H9 (cell line): Measurements from ENCODE around the gene EMX2. TPM values are rescaled to one million over a fixed set of nuclear protein-coding genes. Genes with fewer than 3 reads are reported as not detected.

Experiments used
- DNase-seq: peaks from one replicate; pipeline ENCODE4 v3.0.0-alpha.2; 2017
- H2AFZ ChIP-seq: one replicate; pipeline ENCODE4 v1.6.1; 2013; ENCODE audit warnings: mild to moderate bottlenecking, low read length, control low read depth, moderate library complexity
- H2AK5ac ChIP-seq: 2 replicates; pipeline ENCODE4 v1.6.1; 2013; ENCODE audit warnings: low read length, control low read depth, mixed read lengths; ENCODE audit not compliant: insufficient read length
- H2BK120ac ChIP-seq: one replicate; pipeline ENCODE4 v1.6.1; 2013; ENCODE audit warnings: low read depth, mild to moderate bottlenecking, low read length, control low read depth, inconsistent platforms; ENCODE audit not compliant: poor library complexity, severe bottlenecking
- H2BK12ac ChIP-seq: 2 replicates; pipeline ENCODE4 v1.6.1; 2013; ENCODE audit warnings: low read length, control low read depth, mixed read lengths, low read depth; ENCODE audit not compliant: insufficient read length
- H2BK15ac ChIP-seq: 2 replicates; pipeline ENCODE4 v1.6.1; 2013; ENCODE audit warnings: low read depth, low read length, control low read depth
- H2BK20ac ChIP-seq: one replicate; pipeline ENCODE4 v1.6.1; 2013; ENCODE audit warnings: low read depth, mild to moderate bottlenecking, low read length, control low read depth, inconsistent platforms; ENCODE audit not compliant: poor library complexity, severe bottlenecking
- H2BK5ac ChIP-seq: 2 replicates; pipeline ENCODE4 v1.6.1; 2013; ENCODE audit warnings: low read length, control low read depth, mixed read lengths; ENCODE audit not compliant: insufficient read length
- H3K14ac ChIP-seq: 2 replicates; pipeline ENCODE4 v1.6.1; 2013; ENCODE audit warnings: low read length, control low read depth; ENCODE audit not compliant: insufficient read depth
- H3K18ac ChIP-seq: 2 replicates; pipeline ENCODE4 v1.6.1; 2013; ENCODE audit warnings: low read depth, mild to moderate bottlenecking, mixed read lengths, low read length, control low read depth; ENCODE audit not compliant: insufficient read length
- H3K23ac ChIP-seq: 2 replicates; pipeline ENCODE4 v1.6.1; 2013; ENCODE audit warnings: low read length, control low read depth, mixed read lengths, low read depth; ENCODE audit not compliant: insufficient read length
- H3K23me2 ChIP-seq: 2 replicates; pipeline ENCODE4 v1.6.1; 2013; ENCODE audit warnings: low read depth, mild to moderate bottlenecking, mixed read lengths, low read length, control low read depth; ENCODE audit not compliant: insufficient read length, poor library complexity, severe bottlenecking
- H3K27ac ChIP-seq: 2 replicates; pipeline ENCODE4 v1.5.1; 2013; ENCODE audit warnings: low read length, control low read depth, mixed read lengths, low read depth; ENCODE audit not compliant: insufficient read length
- H3K27me3 ChIP-seq: 2 replicates; pipeline ENCODE4 v1.6.1; 2013; ENCODE audit warnings: low read length, control low read depth, inconsistent platforms; ENCODE audit not compliant: insufficient read depth
- H3K4ac ChIP-seq: 2 replicates; pipeline ENCODE4 v1.6.1; 2013; ENCODE audit warnings: low read depth, mild to moderate bottlenecking, control low read depth, inconsistent platforms, low read length, moderate library complexity
- H3K4me1 ChIP-seq: 2 replicates; pipeline ENCODE4 v1.6.1; 2013; ENCODE audit warnings: low read length, control low read depth, inconsistent platforms; ENCODE audit not compliant: insufficient read depth
- H3K4me2 ChIP-seq: 2 replicates; pipeline ENCODE4 v1.6.1; 2013; ENCODE audit warnings: low read length, control low read depth, mixed read lengths; ENCODE audit not compliant: insufficient read length, insufficient read depth
- H3K56ac ChIP-seq: 2 replicates; pipeline ENCODE4 v1.6.1; 2013; ENCODE audit warnings: low read depth, mild to moderate bottlenecking, mixed read lengths, low read length, control low read depth; ENCODE audit not compliant: insufficient read length
- H3K79me1 ChIP-seq: 2 replicates; pipeline ENCODE4 v1.6.1; 2013; ENCODE audit warnings: low read depth, mild to moderate bottlenecking, moderate library complexity, low read length, control low read depth, inconsistent platforms; ENCODE audit not compliant: insufficient read depth, poor library complexity, severe bottlenecking
- H3K79me2 ChIP-seq: 2 replicates; pipeline ENCODE4 v1.6.1; 2013; ENCODE audit warnings: low read length, control low read depth, inconsistent platforms; ENCODE audit not compliant: insufficient read depth
- H3K9ac ChIP-seq: 2 replicates; pipeline ENCODE4 v1.6.1; 2013; ENCODE audit warnings: low read length, control low read depth, mixed read lengths; ENCODE audit not compliant: insufficient read length; ENCODE audit errors: extremely low read depth
- H3K9me3 ChIP-seq: one replicate; pipeline ENCODE4 v1.6.1; 2013; ENCODE audit warnings: low read depth, low read length, inconsistent platforms; ENCODE audit not compliant: control insufficient read depth
- H3T11ph ChIP-seq: one replicate; pipeline ENCODE4 v1.6.1; 2013; ENCODE audit warnings: mild to moderate bottlenecking, low read length, control low read depth, inconsistent platforms
- H4K20me1 ChIP-seq: one replicate; pipeline ENCODE4 v1.6.1; 2013; ENCODE audit not compliant: control insufficient read depth, insufficient read length, insufficient read depth
- H4K5ac ChIP-seq: 2 replicates; pipeline ENCODE4 v1.6.1; 2013; ENCODE audit warnings: low read depth, mild to moderate bottlenecking, mixed read lengths, low read length, control low read depth; ENCODE audit not compliant: insufficient read length
- H4K8ac ChIP-seq: replicated peaks from 2 replicates; pipeline ENCODE4 v1.6.1; 2013; ENCODE audit warnings: low read length, control low read depth, mixed read lengths, low read depth; ENCODE audit not compliant: insufficient read length
- H4K91ac ChIP-seq: 2 replicates; pipeline ENCODE4 v1.6.1; 2013; ENCODE audit warnings: low read depth, mild to moderate bottlenecking, moderate library complexity, mixed read lengths, low read length, control low read depth; ENCODE audit not compliant: insufficient read length
- H3K27ac Mint-ChIP-seq, 3 experiments: 2 replicates in 2 of 3; 3 replicates in 1 of 3; pipeline ENCODE4 v1.8.0; 2020 to 2021; ENCODE audit warnings: mixed read lengths in 3 of 3, mild to moderate bottlenecking in 1 of 3, moderate library complexity in 1 of 3
- H3K27me3 Mint-ChIP-seq: 2 replicates; pipeline ENCODE4 v1.8.0; 2021; ENCODE audit warnings: low read depth, mild to moderate bottlenecking, moderate library complexity, mixed read lengths
- H3K36me3 Mint-ChIP-seq, 3 experiments: 2 replicates in 2 of 3; 3 replicates in 1 of 3; pipeline ENCODE4 v1.8.0; 2020 to 2021; ENCODE audit warnings: low read depth in 3 of 3, mixed read lengths in 3 of 3; ENCODE audit not compliant: insufficient read depth in 1 of 3
- H3K4me1 Mint-ChIP-seq, 2 experiments: 2 replicates each; pipeline ENCODE4 v1.8.0; 2020; ENCODE audit warnings: mixed read lengths in 2 of 2
- H3K4me3 Mint-ChIP-seq, 2 experiments: 2 replicates in 1 of 2; 3 replicates in 1 of 2; pipeline ENCODE4 v1.8.0; 2020 to 2021; ENCODE audit warnings: mild to moderate bottlenecking in 2 of 2, mixed read lengths in 2 of 2, moderate library complexity in 1 of 2
- H3K9me3 Mint-ChIP-seq, 2 experiments: 2 replicates in 1 of 2; 3 replicates in 1 of 2; pipeline ENCODE4 v1.8.0; 2020; ENCODE audit warnings: mild to moderate bottlenecking in 2 of 2, mixed read lengths in 2 of 2, moderate library complexity in 1 of 2
- CTCF ChIP-seq: fragments of 200-600 bp; sonication (generic); conservative IDR thresholded peaks from 3 replicates; pipeline ENCODE4 v1.8.0; 2021; ENCODE audit warnings: antibody characterized with exemption, mild to moderate bottlenecking
- WGBS: extraction: QIAGEN DNeasy Blood & Tissue Kit; methylation state at CpG from one replicate; pipeline ENCODE4 v1.1.7; 2013; ENCODE audit warnings: missing lambda C conversion rate, low lambda C conversion rate, mixed read lengths; ENCODE audit not compliant: insufficient read length; ENCODE audit errors: extremely low coverage; 5-methylcytosine and 5-hydroxymethylcytosine counted together
- total RNA-seq: library from RNA; stranded (reverse); gene quantifications from 2 replicates; pipeline ENCODE4 v1.2.1, GENCODE V29; 2021

EMX2 gene
- total RNA-seq, 1 experiment from 2014 or later: not detected

DNA sequence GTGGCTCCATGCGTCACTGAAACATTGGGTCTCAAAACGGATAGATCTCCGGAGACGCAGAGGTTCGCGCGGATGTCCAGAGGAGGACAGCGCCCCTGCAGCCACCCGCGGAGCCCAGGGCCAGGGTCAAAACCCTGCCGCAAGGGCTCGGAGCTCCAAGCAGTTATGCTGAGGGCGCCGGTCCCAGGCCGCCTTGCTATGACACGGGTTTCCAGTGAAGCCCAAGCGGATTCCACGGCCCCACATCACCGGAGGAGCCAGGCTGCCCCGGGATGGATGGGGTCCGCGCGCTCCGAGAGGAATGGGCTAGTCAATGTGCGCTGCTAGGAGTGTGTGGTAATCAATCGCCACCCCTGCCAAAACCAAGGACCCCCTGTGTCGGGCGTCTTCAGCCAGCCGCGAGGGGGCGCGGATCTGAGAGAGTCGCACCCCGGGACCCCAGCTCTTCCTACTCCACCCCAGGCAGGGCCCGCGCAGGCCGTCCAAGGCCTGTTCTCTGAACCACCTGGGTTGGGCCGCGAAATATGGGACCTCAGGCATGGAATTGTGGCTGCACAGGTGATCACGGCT lies 5.6 kb upstream of the EMX2 start:
- peaks cover 4% of the 10 kb centered on the region for H4K20me1 ChIP-seq
- H2BK5ac ChIP-seq: no peak overlapping the region
- H2AK5ac ChIP-seq: no peak overlapping the region
- WGBS: no CpG with 5 or more reads among the region's 40 CpGs
- H3K4me1 ChIP-seq: no peaks in the 10 kb centered on the region
- H4K5ac ChIP-seq: no peak overlapping the region
- H4K8ac ChIP-seq: no peak overlapping the region
- H3K14ac ChIP-seq: no peak overlapping the region
- Mint-ChIP-seq H3K27ac (no peak overlapping the region), H3K4me1 (peaks cover 2 to 38% of the 10 kb centered on the region in 2 experiments), H3K27me3 (peaks cover 100% of the 10 kb centered on the region), H3K4me3 (peak overlapping the region; percentile 17 to 46; a peak in 3 of 5 replicates), H3K36me3 (no peaks in the 10 kb centered on the region; a peak in 1 of 7 replicates), H3K9me3 (peaks cover 1 to 2% of the 10 kb centered on the region in 2 experiments; a peak in 3 of 5 replicates)
- no peak overlapping the region for H4K91ac ChIP-seq
- no peak overlapping the region for H3K27ac ChIP-seq
- H2BK120ac ChIP-seq: no peak overlapping the region
- H3K27me3 ChIP-seq: peaks cover 96% of the 10 kb centered on the region
- no peak overlapping the region for H3K23ac ChIP-seq
- DNase-seq: peak; percentile 59
- H3K4ac ChIP-seq: no peak overlapping the region
- H3K18ac ChIP-seq: no peak overlapping the region
- H3K4me2 ChIP-seq: peak overlapping the region; percentile 23
- H3K79me2 ChIP-seq: no peaks in the 10 kb centered on the region
- no peak overlapping the region for H3T11ph ChIP-seq
- peaks cover 4% of the 10 kb centered on the region for H3K23me2 ChIP-seq
- H3K9ac ChIP-seq: no peak overlapping the region
- H3K56ac ChIP-seq: no peak overlapping the region
- H3K9me3 ChIP-seq: no peaks in the 10 kb centered on the region
- TF ChIP-seq CTCF: no peak; the same call in 2 of the 3 replicates
- no peak overlapping the region for H2BK12ac ChIP-seq
- H3K79me1 ChIP-seq: no peaks in the 10 kb centered on the region
- H2BK15ac ChIP-seq: no peak overlapping the region
- no peak overlapping the region for H2AFZ ChIP-seq
- no peak overlapping the region for H2BK20ac ChIP-seq
